A673 (cell line): ENCODE measurements around the gene C19orf67.

Experiments
- CTCF ChIP-seq: fragments of 300-800, 200-600 bp; sonication (generic); conservative IDR thresholded peaks from 2 replicates; pipeline ENCODE4 v1.5.1; 2017; ENCODE audit warnings: low read depth, mild to moderate bottlenecking, antibody characterized with exemption, low read length, moderate library complexity, mixed read lengths
- EZH2 ChIP-seq: fragments of 200-600 bp; sonication (generic); IDR thresholded peaks from 2 replicates; pipeline ENCODE4 v1.6.1; 2017; ENCODE audit warnings: borderline replicate concordance, low read depth, mild to moderate bottlenecking, mixed read lengths, antibody characterized with exemption, low read length; ENCODE audit not compliant: poor library complexity, severe bottlenecking

GRCh38 chr19:14051980-14052379 is 33.6 kb downstream of the C19orf67 start:
- TF ChIP-seq CTCF (no peak), EZH2 (no peak)
